ENCODE measurements around the gene ZNF331.

DNA sequence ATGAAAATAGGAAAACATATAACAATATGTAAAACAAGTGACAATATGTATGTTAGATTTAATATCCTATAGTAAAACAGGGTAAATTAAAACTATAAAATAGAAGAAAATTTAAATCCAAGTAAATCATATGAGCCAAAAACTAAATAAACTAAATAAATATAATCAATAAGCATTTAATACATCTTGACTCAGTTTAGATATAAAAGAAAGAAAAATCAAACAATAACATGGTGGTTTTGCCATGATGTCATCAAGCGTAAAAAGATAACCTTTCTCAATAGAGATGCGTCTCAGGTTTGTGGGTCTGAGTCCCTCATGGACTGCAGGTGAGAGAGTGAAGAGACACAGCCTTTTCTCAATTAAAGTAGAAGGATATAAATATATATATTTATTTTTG is 26.6 kb upstream of the ZNF331 start:
- TF ChIP-seq, protein P1, sequence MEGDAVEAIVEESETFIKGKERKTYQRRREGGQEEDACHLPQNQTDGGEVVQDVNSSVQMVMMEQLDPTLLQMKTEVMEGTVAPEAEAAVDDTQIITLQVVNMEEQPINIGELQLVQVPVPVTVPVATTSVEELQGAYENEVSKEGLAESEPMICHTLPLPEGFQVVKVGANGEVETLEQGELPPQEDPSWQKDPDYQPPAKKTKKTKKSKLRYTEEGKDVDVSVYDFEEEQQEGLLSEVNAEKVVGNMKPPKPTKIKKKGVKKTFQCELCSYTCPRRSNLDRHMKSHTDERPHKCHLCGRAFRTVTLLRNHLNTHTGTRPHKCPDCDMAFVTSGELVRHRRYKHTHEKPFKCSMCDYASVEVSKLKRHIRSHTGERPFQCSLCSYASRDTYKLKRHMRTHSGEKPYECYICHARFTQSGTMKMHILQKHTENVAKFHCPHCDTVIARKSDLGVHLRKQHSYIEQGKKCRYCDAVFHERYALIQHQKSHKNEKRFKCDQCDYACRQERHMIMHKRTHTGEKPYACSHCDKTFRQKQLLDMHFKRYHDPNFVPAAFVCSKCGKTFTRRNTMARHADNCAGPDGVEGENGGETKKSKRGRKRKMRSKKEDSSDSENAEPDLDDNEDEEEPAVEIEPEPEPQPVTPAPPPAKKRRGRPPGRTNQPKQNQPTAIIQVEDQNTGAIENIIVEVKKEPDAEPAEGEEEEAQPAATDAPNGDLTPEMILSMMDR (IDR thresholded peaks at IDR 0.05), result no peak
- TF ChIP-seq POLR2A (IDR thresholded peaks at IDR 0.05), result no peak

Data from thyroid gland (tissue), 4 donors.